SK-N-SH (cell line): ENCODE data around the gene POSTN. TPM values are rescaled to one million over a fixed set of nuclear protein-coding genes. Genes with fewer than 3 reads are reported as not detected.

Experiments
- CTCF ChIA-PET: fragments of 300-600, 350-600 bp; formaldehyde crosslinking; extraction: SDS; loops from one replicate; lab custom pipeline; 2021; lab: Yijun Ruan, JAX
- POLR2A ChIA-PET: fragments of 350-600 bp; sonication (Branson Sonifier 250); formaldehyde crosslinking; extraction: SDS; loops from one replicate; lab custom pipeline; 2020; ENCODE audit warnings: antibody characterized with exemption, inconsistent platforms; lab: Yijun Ruan, JAX
- DNase-seq: peaks from one replicate; pipeline ENCODE4 v3.0.0; 2012
- H2AFZ ChIP-seq: fragments of 200-600 bp; sonication (generic); 2 replicates; pipeline ENCODE4 v1.8.1; 2016; ENCODE audit warnings: antibody characterized with exemption, mild to moderate bottlenecking, low read depth
- H3F3A ChIP-seq: fragments of 200-600 bp; sonication (generic); replicated peaks from 2 replicates; pipeline ENCODE3; 2016; ENCODE audit warnings: antibody characterized with exemption, mild to moderate bottlenecking; ENCODE audit not compliant: insufficient read depth
- H3K27ac ChIP-seq, 2 experiments: fragments of 200-500 bp in 1 of 2; fragments of 200-600 bp in 1 of 2; sonication (Bioruptor generic) in 1 of 2; sonication (generic), shearing (Covaris generic) in 1 of 2; 2 replicates each; pipeline versions ENCODE4 v1.5.1 to v1.6.1; 2014 to 2016; ENCODE audit warnings: low read depth in 2 of 2, inconsistent platforms in 1 of 2, low read length in 1 of 2, mild to moderate bottlenecking in 1 of 2, mixed read lengths in 1 of 2
- H3K27me3 ChIP-seq: fragments of 200-600 bp; sonication (generic), shearing (Covaris generic); 2 replicates; pipeline ENCODE4 v1.6.1; 2016; ENCODE audit warnings: mixed run types; ENCODE audit not compliant: insufficient read depth
- H3K36me3 ChIP-seq, 2 experiments: fragments of 200-500 bp in 1 of 2; fragments of 200-600 bp in 1 of 2; sonication (Bioruptor generic) in 1 of 2; sonication (generic) in 1 of 2; replicated peaks in 1 of 2; 2 replicates each; pipeline versions ENCODE3 to v1.5.1; 2014 to 2016; ENCODE audit warnings: low read length in 1 of 2, mild to moderate bottlenecking in 1 of 2; ENCODE audit not compliant: insufficient read depth in 2 of 2, control insufficient read depth in 1 of 2
- H3K4me1 ChIP-seq, 2 experiments: fragments of 200-500 bp in 1 of 2; fragments of 200-600 bp in 1 of 2; sonication (Bioruptor generic) in 1 of 2; sonication (generic), shearing (Covaris generic) in 1 of 2; 2 replicates each; pipeline versions ENCODE4 v1.5.1 to v1.6.1; 2014 to 2016; ENCODE audit warnings: low read depth in 1 of 2, low read length in 1 of 2, mixed run types in 1 of 2; ENCODE audit not compliant: insufficient read depth in 2 of 2, control insufficient read depth in 1 of 2
- H3K4me2 ChIP-seq: fragments of 200-600 bp; sonication (generic), shearing (Covaris generic); 2 replicates; pipeline ENCODE4 v1.6.1; 2017; ENCODE audit warnings: mixed run types
- H3K4me3 ChIP-seq, 2 experiments: fragments of 200-500 bp in 1 of 2; fragments of 200-600 bp in 1 of 2; sonication (Bioruptor generic) in 1 of 2; sonication (generic), shearing (Covaris generic) in 1 of 2; 2 replicates each; pipeline versions ENCODE4 v1.5.1 to v1.8.1; 2014 to 2016; ENCODE audit warnings: low read depth in 2 of 2, inconsistent platforms in 1 of 2, low read length in 1 of 2, mild to moderate bottlenecking in 1 of 2, mixed read lengths in 1 of 2, moderate library complexity in 1 of 2
- H3K79me2 ChIP-seq: fragments of 200-600 bp; sonication (generic); 2 replicates; pipeline ENCODE4 v1.8.1; 2017; ENCODE audit warnings: mild to moderate bottlenecking; ENCODE audit not compliant: insufficient read depth
- H3K9ac ChIP-seq: fragments of 200-600 bp; sonication (generic); 2 replicates; pipeline ENCODE4 v1.6.1; 2017; ENCODE audit warnings: mixed run types
- H3K9me2 ChIP-seq: fragments of 200-600 bp; sonication (generic); 2 replicates; pipeline ENCODE4 v1.6.1; 2017; ENCODE audit warnings: mixed run types
- H3K9me3 ChIP-seq: fragments of 200-600 bp; sonication (generic); 2 replicates; pipeline ENCODE4 v1.6.1; 2017; ENCODE audit warnings: mixed run types, mild to moderate bottlenecking, moderate library complexity
- H4K20me1 ChIP-seq: fragments of 200-600 bp; sonication (generic); 2 replicates; pipeline ENCODE4 v1.6.1; 2017; ENCODE audit warnings: mild to moderate bottlenecking, mixed run types; ENCODE audit not compliant: insufficient read depth
- EZH2phosphoT487 ChIP-seq: fragments of 200-600 bp; sonication (generic); IDR thresholded peaks from 2 replicates; pipeline ENCODE4 v1.6.1; 2017; ENCODE audit warnings: low read depth, mixed run types, mild to moderate bottlenecking, antibody characterized with exemption, moderate library complexity, borderline replicate concordance
- FOSL2 ChIP-seq: IDR thresholded peaks from 2 replicates; pipeline ENCODE4 v1.4.0; 2012; ENCODE audit warnings: low read depth, mild to moderate bottlenecking, moderate library complexity, borderline replicate concordance
- FOXJ3 ChIP-seq: sonication (generic); formaldehyde crosslinking; IDR thresholded peaks from 2 replicates; pipeline ENCODE4 v1.5.1; 2020; ENCODE audit warnings: mild to moderate bottlenecking, missing genetic modification reagents
- MAX ChIP-seq: IDR thresholded peaks from 2 replicates; pipeline ENCODE4 v1.4.0; 2012; ENCODE audit warnings: low read depth
- MEF2A ChIP-seq: IDR thresholded peaks from 2 replicates; pipeline ENCODE4 v1.4.0; 2012; ENCODE audit warnings: low read depth, borderline replicate concordance
- PBX3 ChIP-seq: IDR thresholded peaks from 2 replicates; pipeline ENCODE4; 2012
- POLR2AphosphoS5 ChIP-seq: IDR thresholded peaks from 2 replicates; pipeline ENCODE4 v1.6.1; 2012; ENCODE audit warnings: low read depth, low read length
- RAD21 ChIP-seq: IDR thresholded peaks from 2 replicates; pipeline ENCODE4 v1.6.1; 2012; ENCODE audit warnings: mild to moderate bottlenecking, low read length
- SMC3 ChIP-seq: IDR thresholded peaks from 2 replicates; pipeline ENCODE4 v1.6.1; 2012; ENCODE audit warnings: low read depth, low read length, improper control_type of control experiment
- TCF12 ChIP-seq: IDR thresholded peaks from 2 replicates; pipeline ENCODE4 v1.4.0; 2012
- USF1 ChIP-seq: IDR thresholded peaks from 2 replicates; pipeline ENCODE4 v1.4.0; 2012; ENCODE audit warnings: low read depth, borderline replicate concordance
- USF2 ChIP-seq: fragments of 150-350 bp; IDR thresholded peaks from 2 replicates; pipeline ENCODE4 v1.6.1; 2017; ENCODE audit warnings: antibody characterized with exemption, low read length, low read depth, borderline replicate concordance
- YY1 ChIP-seq: IDR thresholded peaks from 2 replicates; pipeline ENCODE4 v1.4.0; 2012; ENCODE audit warnings: low read depth, mild to moderate bottlenecking
- WGBS: methylation state at CpG from one replicate; pipeline ENCODE4 v1.1.6; 2017; ENCODE audit warnings: low lambda C conversion rate; 5-methylcytosine and 5-hydroxymethylcytosine counted together
- polyA plus RNA-seq, 3 experiments: library from polyadenylated mRNA; depleted of rRNA; stranded (reverse); fragments of >200 nt; gene quantifications; 2 replicates each; pipeline ENCODE4 v1.2.3, GENCODE V29; 2012
- TF ChIP-seq, protein P1 (sequence below): fragments of 200-600 bp; sonication (generic); IDR thresholded peaks from 2 replicates; pipeline ENCODE4 v1.6.1; 2017; ENCODE audit warnings: antibody characterized with exemption, mild to moderate bottlenecking, moderate library complexity
- TF ChIP-seq, protein P2 (sequence below): fragments of 150-350 bp; IDR thresholded peaks from 2 replicates; pipeline ENCODE4 v1.6.1; 2016; ENCODE audit warnings: mild to moderate bottlenecking, low read depth, low read length

POSTN gene
- polyA plus RNA-seq, 1 of the 3 experiments (the other 2 are of a cell fraction): 577 TPM

DNA sequence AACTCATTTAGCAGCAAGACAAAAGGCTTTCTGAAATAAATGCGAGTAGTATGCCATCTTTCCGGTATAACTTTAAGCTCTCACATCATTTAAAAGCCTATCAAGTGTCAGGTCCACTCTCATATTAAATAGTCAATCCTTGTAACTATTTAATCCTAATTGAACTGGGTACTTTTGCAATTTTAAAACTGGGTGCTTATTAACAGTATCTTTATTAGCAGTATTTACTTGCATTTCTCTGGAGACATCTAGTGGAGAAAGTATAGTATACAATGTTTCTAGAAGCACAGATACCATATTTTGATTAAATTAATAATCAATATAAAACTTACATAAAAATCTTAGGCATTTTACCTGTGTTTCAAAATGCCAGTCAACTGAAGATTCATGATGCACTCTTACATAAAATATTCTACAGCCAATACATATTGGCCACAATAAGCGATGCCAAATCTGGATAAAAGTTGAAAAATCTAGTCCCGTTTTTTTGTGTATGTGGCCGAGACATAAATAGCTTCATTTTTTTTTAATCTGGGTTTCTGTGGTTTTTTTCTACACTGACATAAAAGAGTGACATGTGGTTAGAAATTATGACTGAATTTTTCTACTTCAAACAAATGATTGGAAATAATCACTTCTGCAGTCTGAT lies 4.3 kb upstream of the POSTN start:
- H3K79me2 ChIP-seq: peaks cover 31% of the 10 kb centered on the region
- no peaks in the 10 kb centered on the region for H3K36me3 ChIP-seq
- no peaks in the 10 kb centered on the region for H3K9me3 ChIP-seq
- H3K9me2 ChIP-seq: no peaks in the 10 kb centered on the region
- no peak overlapping the region for H2AFZ ChIP-seq
- peaks cover 0 to 13% of the 10 kb centered on the region in 2 experiments; a peak in 2 of 4 replicates for H3K4me1 ChIP-seq
- TF ChIP-seq RAD21 (peak; percentile 63), SMC3 (peak; percentile 44), MEF2A (no peak)
- TF ChIP-seq, protein P1, sequence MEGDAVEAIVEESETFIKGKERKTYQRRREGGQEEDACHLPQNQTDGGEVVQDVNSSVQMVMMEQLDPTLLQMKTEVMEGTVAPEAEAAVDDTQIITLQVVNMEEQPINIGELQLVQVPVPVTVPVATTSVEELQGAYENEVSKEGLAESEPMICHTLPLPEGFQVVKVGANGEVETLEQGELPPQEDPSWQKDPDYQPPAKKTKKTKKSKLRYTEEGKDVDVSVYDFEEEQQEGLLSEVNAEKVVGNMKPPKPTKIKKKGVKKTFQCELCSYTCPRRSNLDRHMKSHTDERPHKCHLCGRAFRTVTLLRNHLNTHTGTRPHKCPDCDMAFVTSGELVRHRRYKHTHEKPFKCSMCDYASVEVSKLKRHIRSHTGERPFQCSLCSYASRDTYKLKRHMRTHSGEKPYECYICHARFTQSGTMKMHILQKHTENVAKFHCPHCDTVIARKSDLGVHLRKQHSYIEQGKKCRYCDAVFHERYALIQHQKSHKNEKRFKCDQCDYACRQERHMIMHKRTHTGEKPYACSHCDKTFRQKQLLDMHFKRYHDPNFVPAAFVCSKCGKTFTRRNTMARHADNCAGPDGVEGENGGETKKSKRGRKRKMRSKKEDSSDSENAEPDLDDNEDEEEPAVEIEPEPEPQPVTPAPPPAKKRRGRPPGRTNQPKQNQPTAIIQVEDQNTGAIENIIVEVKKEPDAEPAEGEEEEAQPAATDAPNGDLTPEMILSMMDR: peak; percentile 77
- POLR2A ChIA-PET: no interaction called here
- peak overlapping the region in 1 of 2 experiments; percentile 60; a peak in 2 of 4 replicates for H3K27ac ChIP-seq
- H3F3A ChIP-seq: peaks cover 14% of the 10 kb centered on the region
- WGBS: 31% methylated on average over 5 of the region's 5 CpGs
- DNase-seq: peak; percentile 3
- H4K20me1 ChIP-seq: no peaks in the 10 kb centered on the region; the same call in 1 of the 2 replicates
- H3K9ac ChIP-seq: no peak overlapping the region; the same call in 1 of the 2 replicates
- CTCF ChIA-PET: interaction anchor here (1.0 to 2.5 kb wide), 6 partner anchors 15 to 528 kb away, joined by 3 to 6 read pairs (median 4); no protein-coding TSS in a partner anchor
- no peak overlapping the region for H3K4me2 ChIP-seq
- H3K27me3 ChIP-seq: no peaks in the 10 kb centered on the region
- no peak overlapping the region for H3K4me3 ChIP-seq

- peaks cover 15% of the 10 kb centered on the region for H3F3A ChIP-seq
- no peak overlapping the region for H3K4me3 ChIP-seq
- no peaks in the 10 kb centered on the region for H3K27me3 ChIP-seq
- H3K27ac ChIP-seq: peak overlapping the region in 1 of 2 experiments; percentile 60; a peak in 2 of 4 replicates
- no peak overlapping the region for H3K4me2 ChIP-seq
- no peaks in the 10 kb centered on the region; the same call in 1 of the 2 replicates for H4K20me1 ChIP-seq
- DNase-seq: no peak
- 14% methylated on average over 3 of the region's 3 CpGs for WGBS
- H2AFZ ChIP-seq: no peak overlapping the region
- ChIA-PET CTCF (interaction anchor here (1.0 to 2.5 kb wide), 4 partner anchors 18 to 527 kb away, joined by 3 to 6 read pairs (median 5); no protein-coding TSS in a partner anchor), POLR2A (no interaction called here)
- H3K9me3 ChIP-seq: no peaks in the 10 kb centered on the region
- H3K79me2 ChIP-seq: peaks cover 41% of the 10 kb centered on the region
- H3K9me2 ChIP-seq: no peaks in the 10 kb centered on the region
- H3K4me1 ChIP-seq: peaks cover 0 to 13% of the 10 kb centered on the region in 2 experiments; a peak in 2 of 4 replicates
- peak overlapping the region; percentile 20; the same call in 1 of the 2 replicates for H3K9ac ChIP-seq
- H3K36me3 ChIP-seq: peaks cover 0 to 8% of the 10 kb centered on the region in 2 experiments
- TF ChIP-seq, protein P1: no peak
- TF ChIP-seq, protein P2, sequence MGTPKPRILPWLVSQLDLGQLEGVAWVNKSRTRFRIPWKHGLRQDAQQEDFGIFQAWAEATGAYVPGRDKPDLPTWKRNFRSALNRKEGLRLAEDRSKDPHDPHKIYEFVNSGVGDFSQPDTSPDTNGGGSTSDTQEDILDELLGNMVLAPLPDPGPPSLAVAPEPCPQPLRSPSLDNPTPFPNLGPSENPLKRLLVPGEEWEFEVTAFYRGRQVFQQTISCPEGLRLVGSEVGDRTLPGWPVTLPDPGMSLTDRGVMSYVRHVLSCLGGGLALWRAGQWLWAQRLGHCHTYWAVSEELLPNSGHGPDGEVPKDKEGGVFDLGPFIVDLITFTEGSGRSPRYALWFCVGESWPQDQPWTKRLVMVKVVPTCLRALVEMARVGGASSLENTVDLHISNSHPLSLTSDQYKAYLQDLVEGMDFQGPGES: no peak
- TF ChIP-seq USF1 (no peak), FOXJ3 (CRISPR knock-in tag) (no peak), MAX (no peak), PBX3 (no peak), TCF12 (no peak), YY1 (no peak), FOSL2 (no peak), EZH2phosphoT487 (no peak), POLR2AphosphoS5 (no peak), USF2 (no peak)
These were observed 3.3 kb upstream of the POSTN start for GRCh38 chr13:37601648-37602440.
